Stimulated activated CD4-positive, alpha-beta T cell treated with anti-CD3 and anti-CD28 coated beads, Interleukin-2, amount 100 ng/mL, for 24 hours (primary cell): Measurements from ENCODE around the gene C3orf52.
"Not testable (repeated sequence)": the region's sequence is repeated elsewhere in the genome, so short reads cannot be mapped to it uniquely, and the experiment has no call there.

Experiments used
- DNase-seq, 2 donors: peaks; one replicate each; pipeline ENCODE4 v3.0.0-alpha.2; 2020

C3orf52 gene, protein sequence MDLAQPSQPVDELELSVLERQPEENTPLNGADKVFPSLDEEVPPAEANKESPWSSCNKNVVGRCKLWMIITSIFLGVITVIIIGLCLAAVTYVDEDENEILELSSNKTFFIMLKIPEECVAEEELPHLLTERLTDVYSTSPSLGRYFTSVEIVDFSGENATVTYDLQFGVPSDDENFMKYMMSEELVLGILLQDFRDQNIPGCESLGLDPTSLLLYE

GRCh38 chr3:112086076-112086854, at the start of gene C3orf52:
Gene C3orf52 (plus strand): TSS chr3:112086389. CDS start chr3:112086408, 19 bp downstream.
- peak; percentile 57 to 73 for DNase-seq

DNA sequence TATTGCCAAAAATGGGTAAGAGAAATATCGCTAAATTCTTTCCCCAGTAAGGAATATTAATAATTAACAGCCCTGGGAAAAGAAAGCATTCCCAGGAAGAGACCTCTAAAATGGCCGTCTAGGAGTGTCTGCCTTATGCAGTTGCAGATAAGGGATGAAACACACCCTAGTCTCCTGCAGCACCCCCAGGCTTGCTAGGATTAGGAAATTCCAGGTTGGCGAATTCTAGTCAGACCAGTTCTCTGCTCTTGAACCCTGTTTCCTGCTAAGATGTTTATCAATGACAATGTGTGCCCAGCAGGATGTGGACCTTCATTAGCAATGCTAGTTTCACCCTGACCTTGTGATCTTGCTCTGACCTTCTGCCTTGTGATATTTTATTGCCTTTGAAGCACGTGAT, 49.0 kb upstream of the C3orf52 start:
- not testable (repeated sequence) for DNase-seq

DNA sequence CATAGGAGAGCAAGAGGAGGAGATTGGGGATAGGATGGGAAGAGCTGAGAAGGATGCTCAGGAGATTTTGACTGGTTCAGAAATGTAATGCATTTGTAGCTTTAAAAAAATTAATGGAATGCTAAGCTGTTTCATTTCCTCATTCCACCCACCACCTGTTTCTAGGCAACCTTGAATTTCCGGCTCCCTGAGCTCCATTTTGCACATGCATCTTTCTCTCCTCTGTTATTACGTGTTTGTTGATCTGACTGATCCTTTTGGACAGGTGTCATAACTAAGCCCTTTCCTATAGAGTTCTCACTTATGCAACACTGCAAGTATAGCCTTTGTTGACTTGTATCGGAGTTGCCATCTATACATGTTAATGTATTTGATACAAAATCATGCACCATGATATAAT, 47.3 kb upstream of the C3orf52 start:
- no peak for DNase-seq

DNA sequence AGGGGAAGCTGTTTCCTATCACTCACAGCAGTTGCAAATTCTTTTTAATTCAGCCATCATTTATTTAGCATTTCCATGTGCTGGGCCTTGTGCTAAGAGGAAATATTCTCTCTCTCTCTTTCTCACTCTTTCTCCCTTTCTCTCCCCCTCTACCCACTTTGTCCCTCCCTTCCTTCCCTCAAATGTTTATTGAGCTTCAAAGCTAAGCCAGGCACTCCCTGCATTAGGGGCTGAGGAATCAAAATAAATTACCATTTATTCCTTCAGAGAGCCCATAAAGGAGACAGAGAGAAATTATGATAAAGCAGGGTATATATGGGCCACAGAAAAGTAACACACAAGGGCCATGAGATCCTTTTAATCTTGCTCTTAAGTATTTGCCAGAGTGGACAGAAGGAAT, 44.9 kb upstream of the C3orf52 start:
- no peak for DNase-seq

- DNase-seq = no peak
These were observed 43.3 kb upstream of the C3orf52 start for GRCh38 chr3:112042842-112043280.

GRCh38 chr3:112043621-112044201, 42.5 kb upstream of the C3orf52 start:
- DNase-seq = peak; percentile 30 to 50

DNA sequence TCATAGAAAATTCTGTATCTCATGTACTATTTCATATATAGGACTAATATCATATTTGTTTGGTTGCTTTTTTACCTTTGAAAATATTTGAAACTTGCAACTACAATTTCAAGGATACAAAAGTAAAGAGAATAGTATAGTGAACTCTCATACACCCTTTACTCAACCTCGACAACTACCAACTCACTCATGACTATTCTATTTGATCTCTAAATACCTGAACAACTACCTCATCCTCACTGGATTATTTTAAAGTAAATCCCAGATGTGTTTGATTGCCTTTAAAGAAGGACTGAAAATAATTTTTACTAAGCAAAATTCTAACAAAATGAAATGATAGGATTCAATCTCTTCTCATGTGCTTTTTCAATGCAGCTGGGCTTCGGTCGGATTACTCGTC, 39.6 kb upstream of the C3orf52 start:
- no peak for DNase-seq

GRCh38 chr3:112047264-112047663, 38.9 kb upstream of the C3orf52 start:
- no peak for DNase-seq

DNA sequence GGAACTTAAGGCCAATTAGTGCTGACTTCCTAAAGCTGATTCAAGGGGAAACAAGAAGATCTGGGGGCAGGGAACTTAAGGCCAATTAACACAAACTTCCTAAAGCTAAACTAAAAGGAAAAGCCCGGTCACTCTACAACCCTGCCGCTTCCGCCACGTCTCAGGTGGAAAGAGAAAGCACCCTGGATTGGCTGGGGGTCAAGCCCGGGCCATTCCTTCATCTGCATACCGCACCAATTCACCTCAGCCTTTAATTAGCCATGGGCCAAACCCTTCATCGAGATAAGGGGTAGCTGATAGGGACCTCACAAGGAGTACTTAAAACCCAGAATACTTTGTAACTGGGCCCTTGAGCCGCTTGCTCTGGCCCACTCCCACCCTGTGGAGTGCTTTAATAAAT, 37.3 kb upstream of the C3orf52 start:
- DNase-seq = no peak

DNA sequence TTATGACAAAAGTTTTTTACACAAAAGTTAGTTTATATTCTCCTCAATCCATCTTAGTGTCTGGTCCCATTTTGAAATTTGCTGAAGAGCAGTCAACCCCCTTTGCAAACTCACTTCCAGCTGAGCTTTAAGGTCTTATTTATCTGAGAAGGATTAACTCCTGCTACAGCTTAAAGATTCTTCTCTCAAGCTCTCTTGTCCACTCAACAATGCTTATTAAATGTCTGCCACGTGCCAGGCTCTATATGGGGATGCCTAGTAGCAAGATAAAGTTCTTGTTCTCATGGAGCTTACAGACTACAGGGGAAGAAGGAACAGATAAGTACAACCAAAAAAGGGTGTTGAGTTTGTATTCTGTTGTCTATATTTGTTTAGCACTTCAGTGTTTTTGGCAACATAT, 33.0 kb upstream of the C3orf52 start:
- DNase-seq = no peak

GRCh38 chr3:112056451-112056929, 29.7 kb upstream of the C3orf52 start:
- peak in 1 of 2 donors; percentile 32 for DNase-seq

GRCh38 chr3:112059497-112059896, 26.7 kb upstream of the C3orf52 start:
- no peak for DNase-seq

- no peak for DNase-seq
These were observed 25.0 kb upstream of the C3orf52 start for GRCh38 chr3:112061152-112061551.

DNA sequence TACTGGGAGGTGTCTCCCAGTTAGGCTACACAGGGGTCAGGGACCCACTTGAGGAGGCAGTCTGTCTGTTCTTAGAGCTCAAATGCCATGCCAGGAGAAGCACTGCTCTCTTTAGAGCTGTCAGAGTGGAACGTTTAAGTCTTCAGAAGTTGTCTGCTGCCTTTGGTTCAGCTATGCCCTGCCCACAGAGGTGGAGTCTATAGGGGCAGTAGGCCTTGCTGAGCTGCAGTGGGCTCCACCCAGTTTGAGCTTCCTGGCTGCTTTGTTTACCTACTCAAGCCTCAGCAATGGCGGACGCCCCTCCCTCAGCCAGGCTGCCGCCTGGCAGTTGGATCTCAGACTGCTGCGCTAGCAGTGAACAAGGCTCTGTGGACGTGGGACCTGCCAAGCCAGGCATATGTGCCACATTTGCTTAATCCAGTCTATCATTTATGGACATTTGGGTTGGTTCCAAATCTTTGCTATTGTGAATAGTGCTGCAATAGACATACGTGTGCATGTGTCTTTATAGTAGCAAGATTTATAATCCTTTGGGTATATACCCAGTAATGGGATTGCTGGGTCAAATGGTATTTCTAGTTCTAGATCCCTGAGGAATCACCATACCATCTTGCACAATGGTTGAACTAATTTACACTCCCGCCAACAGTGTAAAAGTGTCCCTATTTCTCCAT, 13.7 kb upstream of the C3orf52 start:
- DNase-seq = peak; percentile 57

- no peak for DNase-seq
These were observed 12.2 kb upstream of the C3orf52 start for GRCh38 chr3:112074006-112074405.

DNA sequence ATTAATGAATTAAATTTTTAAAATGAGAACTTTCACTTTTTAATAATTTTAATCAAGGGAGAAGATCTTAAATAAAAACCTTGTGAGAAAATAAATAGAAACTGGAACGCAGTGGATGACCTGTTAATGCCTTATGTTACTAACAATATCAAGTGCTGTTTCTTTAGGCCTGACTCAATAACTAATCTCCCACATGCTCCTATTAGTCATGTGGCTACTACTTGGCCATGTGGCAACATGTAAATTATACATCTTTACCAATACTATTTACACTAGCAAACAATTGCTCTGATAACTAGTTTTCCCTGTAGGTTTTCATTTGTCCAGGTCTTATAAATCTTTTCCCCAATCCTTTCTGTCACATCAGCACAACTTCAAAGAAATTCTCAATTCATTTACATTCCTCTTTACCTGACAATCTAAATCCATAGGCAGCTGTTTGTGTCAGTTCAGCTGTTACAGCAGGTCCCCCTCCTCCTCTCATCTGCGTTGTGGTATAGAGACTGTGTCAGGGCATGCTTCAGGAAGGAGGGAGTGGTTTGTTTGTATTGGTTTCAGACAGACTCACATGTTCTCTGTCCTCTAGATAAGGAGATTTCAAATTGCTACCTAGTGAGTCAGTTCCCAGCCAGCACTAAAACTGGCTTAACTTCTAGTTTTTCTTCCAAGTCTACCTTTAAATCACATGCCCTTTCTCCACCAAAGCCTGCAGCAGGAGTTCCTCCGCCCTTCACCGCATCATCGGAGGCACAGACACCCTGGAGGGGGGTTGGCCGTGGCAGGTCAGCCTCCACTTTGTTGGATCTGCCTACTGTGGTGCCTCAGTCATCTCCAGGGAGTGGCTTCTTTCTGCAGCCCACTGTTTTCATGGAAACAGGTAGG, 11.3 kb upstream of the C3orf52 start:
- peak in 1 of 2 donors; percentile 32 for DNase-seq

DNA sequence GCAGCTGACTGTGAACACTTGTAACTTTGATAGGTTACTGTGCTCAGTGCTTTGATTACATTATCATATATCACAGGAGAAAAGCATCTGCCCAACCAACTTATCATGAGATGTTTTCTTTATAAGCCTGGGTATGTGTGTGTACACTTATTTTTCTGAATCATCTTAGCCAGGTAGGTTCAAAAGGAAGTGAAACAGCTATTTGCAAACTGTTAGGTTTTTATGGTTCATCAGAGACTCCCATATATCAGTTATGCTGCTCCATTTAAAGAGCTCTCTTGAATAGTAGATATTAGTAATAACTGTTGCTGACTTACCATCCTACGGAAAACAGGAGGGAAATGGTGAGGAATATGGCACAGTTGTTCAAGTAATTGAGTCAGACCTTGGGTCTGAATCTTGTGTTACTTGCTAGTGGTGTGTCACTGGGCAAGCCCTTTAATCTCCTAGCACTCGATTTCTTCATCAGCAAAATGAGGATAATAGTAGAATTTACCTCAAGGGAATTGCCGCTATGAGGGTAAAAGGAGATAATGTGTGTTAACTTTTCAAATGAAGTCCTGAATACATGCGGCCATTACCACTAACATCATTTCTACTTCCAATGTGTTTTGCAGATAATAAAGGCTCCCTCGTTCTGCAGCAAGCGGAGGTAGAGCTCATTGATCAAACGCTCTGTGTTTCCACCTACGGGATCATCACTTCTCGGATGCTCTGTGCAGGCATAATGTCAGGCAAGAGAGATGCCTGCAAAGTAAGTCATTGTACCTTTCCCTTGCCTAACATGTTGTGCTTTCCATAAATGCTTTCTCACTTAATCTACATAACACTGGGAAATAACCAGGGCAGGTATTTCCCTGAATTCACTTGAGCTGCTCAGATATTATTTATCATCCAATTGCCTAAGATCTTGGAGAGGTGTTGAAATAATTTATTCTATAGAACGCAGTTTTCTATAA, 7.8 kb upstream of the C3orf52 start:
- DNase-seq = no peak

DNA sequence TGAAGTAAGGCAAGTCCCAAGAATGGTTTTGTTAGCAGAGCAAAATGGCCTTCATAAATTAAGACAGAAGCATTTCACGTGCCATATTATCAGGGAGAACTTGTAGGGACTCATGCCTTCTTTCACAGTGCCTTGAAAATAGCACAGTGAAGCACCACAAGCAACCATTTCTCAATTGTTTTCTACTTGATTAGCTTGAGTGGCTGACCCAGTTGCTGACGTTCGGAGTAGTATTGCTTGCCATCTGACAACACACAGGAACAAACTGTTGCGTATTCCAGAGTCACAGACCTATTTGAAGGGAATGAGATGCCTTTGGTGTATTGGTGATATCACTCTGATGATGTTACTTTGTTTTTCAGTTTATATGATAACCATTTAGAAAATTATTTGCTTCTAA, 3.0 kb upstream of the C3orf52 start:
- no peak for DNase-seq

DNA sequence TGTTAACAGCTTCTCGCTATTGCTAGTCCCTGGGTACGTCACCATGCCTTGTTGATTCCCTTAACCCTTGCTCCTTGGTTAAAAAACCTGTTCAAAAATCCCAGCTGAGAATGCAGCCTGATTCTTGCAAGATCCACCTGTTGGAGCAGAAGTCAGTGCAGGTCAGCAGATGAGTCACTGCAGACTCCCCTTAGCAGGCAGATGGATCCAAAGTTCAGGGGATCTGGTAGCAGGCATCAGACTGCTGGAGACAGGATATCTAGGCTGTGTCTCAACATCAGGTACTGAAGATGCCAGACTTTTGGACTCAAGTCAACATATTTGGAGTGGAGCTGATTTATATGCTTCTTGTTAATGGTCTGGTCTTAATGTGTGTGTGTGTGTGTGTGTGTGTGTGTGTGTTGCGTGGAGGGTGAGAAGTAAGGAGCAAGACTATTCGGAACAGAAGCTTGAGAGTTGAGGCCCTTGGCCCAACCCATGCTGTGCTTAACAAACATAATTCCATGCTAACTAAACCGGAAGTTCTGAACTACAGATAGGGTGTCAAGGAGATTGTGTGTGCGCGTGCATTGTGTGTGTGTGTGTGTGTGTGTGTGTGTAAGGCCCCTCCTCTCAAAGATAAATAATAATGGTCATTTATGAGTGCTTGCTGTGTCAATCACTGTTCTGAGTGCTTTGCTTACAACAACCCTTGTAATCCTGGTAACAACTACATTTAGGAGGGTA, 1.0 kb upstream of the C3orf52 start:
- no peak for DNase-seq

DNA sequence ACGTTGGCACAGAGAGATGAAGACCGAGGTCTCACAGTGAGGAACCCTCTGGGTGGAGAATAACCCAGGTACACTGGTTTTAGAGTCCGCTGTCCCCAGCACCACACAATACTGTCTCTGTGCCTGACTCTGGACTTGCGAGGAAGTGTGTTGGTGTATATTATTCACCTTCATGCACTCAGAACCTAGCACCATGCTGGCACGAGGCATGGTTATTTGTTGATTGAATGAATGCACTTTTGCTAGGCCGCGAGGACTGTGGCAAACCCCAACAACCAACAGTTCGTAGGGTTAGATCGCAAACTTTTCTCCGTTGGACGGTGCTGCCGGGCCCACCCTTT, 484 bp upstream of the C3orf52 start:
- peak in 1 of 2 donors; percentile 2 for DNase-seq
